Measurements from ENCODE around the gene ZXDC.

ZXDC gene

GRCh38 chr3:126419151-126419703 lies 56.5 kb downstream of the ZXDC start:
- Histone ChIP-seq H3K4me1 (ENCODE audit: control insufficient read depth, low read length) (no peaks in the 10 kb centered on the region), H3K79me2 (ENCODE audit: control insufficient read depth, low read length) (no peaks in the 10 kb centered on the region), H4K20me1 (ENCODE audit: control insufficient read depth, insufficient read depth, low read depth, low read length) (no peaks in the 10 kb centered on the region), H3K27ac (ENCODE audit: low read depth, low read length) (no peak overlapping the region), H3K9me3 (ENCODE audit: control insufficient read depth, insufficient read depth, low read length) (no peaks in the 10 kb centered on the region), H3K4me2 (ENCODE audit: low read length) (no peak overlapping the region), H3F3A (ENCODE audit: control insufficient read depth, insufficient read depth) (no peaks in the 10 kb centered on the region), H3K9me2 (replicated peaks; ENCODE audit: control insufficient read depth, low read length) (no peaks in the 10 kb centered on the region), H3K4me3 (ENCODE audit: low read length) (no peak overlapping the region), H3K36me3 (ENCODE audit: control insufficient read depth, low read length) (no peaks in the 10 kb centered on the region), H3K27me3 (ENCODE audit: control insufficient read depth, low read length) (no peaks in the 10 kb centered on the region)
- TF ChIP-seq EZH2phosphoT487 (IDR thresholded peaks at IDR 0.05; ENCODE audit: borderline replicate concordance, low read length) (no peak), CTCF (IDR thresholded peaks at IDR 0.05; ENCODE audit: low read depth, low read length, poor library complexity, severe bottlenecking) (no peak)

- H4K20me1 ChIP-seq (ENCODE audit: control insufficient read depth, insufficient read depth, low read depth, low read length) = no peaks in the 10 kb centered on the region
- no peaks in the 10 kb centered on the region for H3K9me2 ChIP-seq (replicated peaks; ENCODE audit: control insufficient read depth, low read length)
- no peak overlapping the region for H3K4me2 ChIP-seq (ENCODE audit: low read length)
- no peak overlapping the region for H3K27ac ChIP-seq (ENCODE audit: low read depth, low read length)
- no peaks in the 10 kb centered on the region for H3K4me1 ChIP-seq (ENCODE audit: control insufficient read depth, low read length)
- H3K36me3 ChIP-seq (ENCODE audit: control insufficient read depth, low read length) = no peaks in the 10 kb centered on the region
- H3K9me3 ChIP-seq (ENCODE audit: control insufficient read depth, insufficient read depth, low read length) = no peaks in the 10 kb centered on the region
- H3K79me2 ChIP-seq (ENCODE audit: control insufficient read depth, low read length) = no peaks in the 10 kb centered on the region
- H3F3A ChIP-seq (ENCODE audit: control insufficient read depth, insufficient read depth) = no peaks in the 10 kb centered on the region
- H3K27me3 ChIP-seq (ENCODE audit: control insufficient read depth, low read length) = no peaks in the 10 kb centered on the region
- TF ChIP-seq CTCF (IDR thresholded peaks at IDR 0.05; ENCODE audit: low read depth, low read length, poor library complexity, severe bottlenecking) (no peak), EZH2phosphoT487 (IDR thresholded peaks at IDR 0.05; ENCODE audit: borderline replicate concordance, low read length) (no peak)
- no peak overlapping the region for H3K4me3 ChIP-seq (ENCODE audit: low read length)
These were observed 57.0 kb downstream of the ZXDC start for GRCh38 chr3:126418661-126419131.

DNA sequence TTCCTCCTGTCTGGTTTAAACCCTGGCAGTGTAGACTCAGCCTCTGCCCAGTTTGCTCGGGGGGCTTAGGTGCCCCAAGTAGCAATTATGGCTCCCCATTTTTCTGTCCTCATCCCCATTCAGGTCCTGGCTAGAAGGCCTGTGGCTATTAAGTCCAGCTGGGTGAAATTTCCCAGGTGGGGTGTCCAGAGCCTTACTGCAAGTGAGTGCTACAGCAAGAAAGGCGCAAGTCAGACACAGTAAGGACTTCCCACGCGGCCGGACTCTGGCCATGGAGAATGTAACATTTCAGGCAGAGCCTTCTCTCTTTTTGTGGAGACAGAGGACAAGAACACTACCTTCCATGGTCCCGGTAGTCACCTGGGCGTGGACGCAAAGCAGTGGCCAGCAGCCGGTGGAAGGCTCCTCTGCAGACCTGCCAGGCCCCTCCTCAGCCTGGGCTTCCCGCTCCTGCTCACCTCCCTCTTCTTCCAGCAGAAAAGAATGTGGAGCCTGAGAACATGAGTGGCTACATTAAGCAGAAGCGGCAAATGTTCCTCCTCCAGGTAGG lies 57.6 kb downstream of the ZXDC start:
- no peaks in the 10 kb centered on the region for H3K9me3 ChIP-seq (ENCODE audit: control insufficient read depth, insufficient read depth, low read length)
- H3K27me3 ChIP-seq (ENCODE audit: control insufficient read depth, low read length) = no peaks in the 10 kb centered on the region
- TF ChIP-seq EZH2phosphoT487 (IDR thresholded peaks at IDR 0.05; ENCODE audit: borderline replicate concordance, low read length) = no peak
- TF ChIP-seq CTCF (IDR thresholded peaks at IDR 0.05; ENCODE audit: low read depth, low read length, poor library complexity, severe bottlenecking) = no peak
- H3K4me2 ChIP-seq (ENCODE audit: low read length) = no peak overlapping the region
- no peaks in the 10 kb centered on the region for H3K9me2 ChIP-seq (replicated peaks; ENCODE audit: control insufficient read depth, low read length)
- no peaks in the 10 kb centered on the region for H4K20me1 ChIP-seq (ENCODE audit: control insufficient read depth, insufficient read depth, low read depth, low read length)
- H3K36me3 ChIP-seq (ENCODE audit: control insufficient read depth, low read length) = no peaks in the 10 kb centered on the region
- H3K4me1 ChIP-seq (ENCODE audit: control insufficient read depth, low read length) = no peaks in the 10 kb centered on the region
- no peaks in the 10 kb centered on the region for H3K79me2 ChIP-seq (ENCODE audit: control insufficient read depth, low read length)
- H3F3A ChIP-seq (ENCODE audit: control insufficient read depth, insufficient read depth) = no peaks in the 10 kb centered on the region
- H3K4me3 ChIP-seq (ENCODE audit: low read length) = no peak overlapping the region
- H3K27ac ChIP-seq (ENCODE audit: low read depth, low read length) = no peak overlapping the region

All from DOHH2 (cell line).